A673 (cell line): ENCODE data around the gene CACNA2D3. TPM values are rescaled to one million over a fixed set of nuclear protein-coding genes. Genes with fewer than 3 reads are reported as not detected.

Experiments
- BruUV-seq: library from RNA; stranded (reverse); fragments of 400-500 nt; replicated peaks from 2 replicates; lab custom pipeline; 2021; lab: Mats Ljungman, UMichigan
- CTCF ChIA-PET: fragments of 300-600 bp; sonication (Branson Sonifier 250); formaldehyde crosslinking; loops from one replicate; lab custom pipeline; 2022; ENCODE audit warnings: antibody characterized with exemption; lab: Charles Lee
- POLR2A ChIA-PET: fragments of 300-600 bp; sonication (Branson Sonifier 250); formaldehyde crosslinking; loops from one replicate; lab custom pipeline; 2022; ENCODE audit warnings: antibody characterized with exemption; ENCODE audit not compliant: low non-redundant PET; lab: Charles Lee
- DNase-seq: peaks from one replicate; pipeline ENCODE4 v3.0.0-alpha.2; 2015; ENCODE audit warnings: low spot score
- H3K27ac ChIP-seq: fragments of 200-600 bp; sonication (generic); 2 replicates; pipeline ENCODE4 v1.5.1; 2016; ENCODE audit warnings: mixed run types, low read depth, mild to moderate bottlenecking, mixed read lengths, antibody characterized with exemption, low read length; ENCODE audit not compliant: poor library complexity, severe bottlenecking
- H3K27me3 ChIP-seq: fragments of 200-600 bp; sonication (generic); replicated peaks from 2 replicates; pipeline ENCODE4 v1.6.1; 2017; ENCODE audit warnings: mixed run types, low read depth, mild to moderate bottlenecking, mixed read lengths, antibody characterized with exemption, low read length; ENCODE audit not compliant: insufficient read depth, poor library complexity
- H3K36me3 ChIP-seq: fragments of 200-600 bp; sonication (generic); 2 replicates; pipeline ENCODE4 v1.6.1; 2016; ENCODE audit warnings: mixed run types, mild to moderate bottlenecking, mixed read lengths, antibody characterized with exemption, low read length; ENCODE audit not compliant: insufficient read depth, poor library complexity, severe bottlenecking
- H3K4me1 ChIP-seq: fragments of 200-600 bp; sonication (generic); 2 replicates; pipeline ENCODE4 v1.6.1; 2017; ENCODE audit warnings: mixed run types, mild to moderate bottlenecking, mixed read lengths, antibody characterized with exemption, low read length; ENCODE audit not compliant: insufficient read depth, poor library complexity, severe bottlenecking
- H3K4me3 ChIP-seq: fragments of 200-600 bp; sonication (generic); 2 replicates; pipeline ENCODE4 v1.5.1; 2016; ENCODE audit warnings: low read depth, mixed run types, mild to moderate bottlenecking, mixed read lengths, low read length; ENCODE audit not compliant: poor library complexity, severe bottlenecking
- H3K9me3 ChIP-seq: fragments of 200-600 bp; sonication (generic); 2 replicates; pipeline ENCODE4 v1.6.1; 2016; ENCODE audit warnings: mixed run types, low read depth, mild to moderate bottlenecking, mixed read lengths, antibody characterized with exemption, low read length; ENCODE audit not compliant: poor library complexity, severe bottlenecking
- CTCF ChIP-seq: fragments of 300-800, 200-600 bp; sonication (generic); conservative IDR thresholded peaks from 2 replicates; pipeline ENCODE4 v1.5.1; 2017; ENCODE audit warnings: low read depth, mild to moderate bottlenecking, antibody characterized with exemption, low read length, moderate library complexity, mixed read lengths
- EZH2 ChIP-seq: fragments of 200-600 bp; sonication (generic); IDR thresholded peaks from 2 replicates; pipeline ENCODE4 v1.6.1; 2017; ENCODE audit warnings: borderline replicate concordance, low read depth, mild to moderate bottlenecking, mixed read lengths, antibody characterized with exemption, low read length; ENCODE audit not compliant: poor library complexity, severe bottlenecking
- intact Hi-C: fragments of 100-400 bp; cut with micrococcal nuclease; formaldehyde crosslinking; loops from one replicate; pipeline ENCODE4 v1.10.0; 2022; ENCODE audit not compliant: unreplicated experiment
- total RNA-seq: library from RNA; stranded (reverse); gene quantifications from 2 replicates; pipeline ENCODE4 v1.2.3, GENCODE V29; 2021

The CACNA2D3 gene
- total RNA-seq, 1 experiment from 2014 or later: not detected

- Histone ChIP-seq H3K36me3 (no peaks in the 10 kb centered on the region), H3K9me3 (no peaks in the 10 kb centered on the region), H3K4me1 (no peaks in the 10 kb centered on the region), H3K27me3 (no peaks in the 10 kb centered on the region), H3K4me3 (no peak overlapping the region), H3K27ac (no peak overlapping the region)
- TF ChIP-seq EZH2 (no peak), CTCF (no peak)
- intact Hi-C loops: no loop called here
- no peak for DNase-seq
- BruUV-seq: no TSS peak
- ChIA-PET CTCF (no interaction called here), POLR2A (no interaction called here)
These were observed 12.4 kb downstream of the CACNA2D3 start for GRCh38 chr3:54134713-54135112.

DNA sequence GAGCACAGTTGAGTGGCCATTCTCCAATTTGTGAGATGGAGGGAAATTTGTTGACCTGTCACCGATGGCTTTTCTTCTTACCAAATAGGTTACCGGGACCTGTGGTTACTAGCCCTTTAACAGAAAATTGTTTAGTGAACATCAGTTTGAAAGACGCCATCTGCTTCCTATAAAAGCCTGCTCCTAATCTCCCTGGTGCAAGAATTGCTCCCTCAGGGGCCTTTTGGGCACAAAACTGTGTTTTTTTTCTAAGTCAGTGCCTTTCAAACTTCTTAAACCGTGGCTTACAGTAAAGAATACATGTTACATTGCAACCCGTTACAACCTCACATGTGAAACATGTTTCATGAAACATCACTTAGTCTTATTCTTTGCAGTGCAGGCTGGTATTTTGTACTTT, 15.0 kb downstream of the CACNA2D3 start:
- no peaks in the 10 kb centered on the region for H3K27me3 ChIP-seq
- POLR2A ChIA-PET: no interaction called here
- no peak for DNase-seq
- no peak overlapping the region for H3K4me3 ChIP-seq
- TF ChIP-seq CTCF: no peak
- TF ChIP-seq EZH2: no peak
- CTCF ChIA-PET: no interaction called here
- no peaks in the 10 kb centered on the region for H3K9me3 ChIP-seq
- H3K4me1 ChIP-seq: no peaks in the 10 kb centered on the region
- intact Hi-C loops: no loop called here
- no peak overlapping the region for H3K27ac ChIP-seq
- no TSS peak for BruUV-seq
- H3K36me3 ChIP-seq: no peaks in the 10 kb centered on the region

DNA sequence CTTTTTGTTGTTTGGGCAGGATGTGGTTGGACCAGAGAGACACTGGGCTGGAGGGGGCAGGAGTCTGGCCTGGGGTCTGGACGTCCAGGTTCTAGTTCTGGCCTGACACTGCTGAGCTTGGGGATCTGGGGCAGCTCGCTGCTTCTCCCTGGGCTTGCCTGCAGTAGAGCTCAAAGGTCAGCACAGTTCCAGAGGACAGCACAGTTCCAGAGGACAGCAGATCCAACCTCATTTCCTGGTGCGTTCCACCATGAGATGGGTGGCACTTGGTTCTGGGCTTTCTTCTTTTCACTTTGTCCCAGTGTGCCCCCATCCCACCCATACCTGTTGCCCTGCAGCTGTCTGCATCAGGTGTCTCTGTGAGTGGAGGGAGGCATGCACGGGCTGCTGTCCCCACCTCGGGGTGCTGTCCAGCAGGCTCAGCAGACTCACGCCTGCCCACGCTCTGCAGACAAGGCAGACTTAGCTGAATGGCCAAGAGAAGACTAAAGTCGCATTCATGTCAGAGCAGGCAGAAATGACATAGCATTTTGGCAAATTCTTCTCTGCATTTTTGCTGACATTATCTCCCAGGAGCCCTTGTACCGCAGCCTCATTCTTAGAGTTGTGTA, 16.7 kb downstream of the CACNA2D3 start:
- no peaks in the 10 kb centered on the region for H3K9me3 ChIP-seq
- H3K4me3 ChIP-seq: no peak overlapping the region
- no TSS peak for BruUV-seq
- no peaks in the 10 kb centered on the region for H3K36me3 ChIP-seq
- H3K27ac ChIP-seq: no peak overlapping the region
- intact Hi-C loops: no loop called here
- DNase-seq: no peak
- ChIA-PET CTCF (no interaction called here), POLR2A (no interaction called here)
- no peak for TF ChIP-seq CTCF
- no peak for TF ChIP-seq EZH2
- no peaks in the 10 kb centered on the region for H3K27me3 ChIP-seq
- no peaks in the 10 kb centered on the region for H3K4me1 ChIP-seq
